ENCODE data around the gene KIF16B.
"Not testable (repeated sequence)": the region's sequence is repeated elsewhere in the genome, so short reads cannot be mapped to it uniquely, and the experiment has no call there.

The KIF16B gene

DNA sequence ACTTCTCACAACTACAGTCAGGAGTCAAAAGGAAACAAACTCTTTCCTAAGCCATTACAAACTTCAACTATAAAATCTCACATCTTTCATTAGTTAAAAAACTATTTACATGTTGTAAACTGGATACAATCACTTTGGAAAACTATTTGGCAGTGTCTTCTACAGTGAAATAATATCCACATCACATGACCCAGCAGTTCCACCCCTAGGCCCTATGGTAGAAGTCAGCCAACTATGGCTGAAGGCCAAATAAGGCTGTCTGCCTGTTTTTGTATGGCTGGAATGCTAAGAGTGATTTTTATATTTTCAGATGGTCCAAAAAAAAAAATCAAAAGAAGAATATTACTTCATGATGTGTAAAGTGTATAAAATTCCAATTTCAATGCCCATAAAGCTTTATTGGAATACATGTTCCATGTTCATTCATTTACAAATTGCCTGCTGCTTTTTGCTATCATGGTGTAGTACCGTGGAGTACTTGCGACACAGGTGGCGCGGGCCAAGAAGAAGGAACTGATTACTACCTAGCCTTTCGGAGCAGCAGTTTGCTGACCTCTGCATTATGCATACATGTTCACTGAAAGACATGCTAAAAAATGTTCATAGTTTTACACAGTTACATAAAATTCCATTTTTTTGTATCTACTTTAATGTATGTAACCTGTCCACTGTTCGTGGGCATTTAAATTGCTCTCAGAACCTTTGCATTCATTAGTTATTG lies 129.0 kb downstream of the KIF16B start:
- H3K4me1 ChIP-seq (ENCODE audit: control insufficient read depth in 1 of 2, insufficient read depth in 2 of 2, low read length in 2 of 2) = peaks cover 0 to 4% of the 10 kb centered on the region in 2 donors
- no peaks in the 10 kb centered on the region for H3K9me3 ChIP-seq (ENCODE audit: control insufficient read depth in 1 of 2, low read length in 2 of 2)
- no peak overlapping the region for H3K27ac ChIP-seq (ENCODE audit: low read depth, low read length)
- H3K9ac ChIP-seq (ENCODE audit: low read depth in 1 of 2, low read length in 2 of 2) = no peak overlapping the region
- H3K36me3 ChIP-seq (ENCODE audit: control insufficient read depth in 1 of 2, insufficient read depth in 2 of 2, low read length in 2 of 2) = no peaks in the 10 kb centered on the region
- H3K4me3 ChIP-seq (ENCODE audit: low read depth in 1 of 2, low read length in 2 of 2) = no peak overlapping the region
- no peaks in the 10 kb centered on the region for H3K27me3 ChIP-seq (ENCODE audit: control insufficient read depth in 1 of 2, insufficient read depth in 2 of 2, low read length in 2 of 2)

DNA sequence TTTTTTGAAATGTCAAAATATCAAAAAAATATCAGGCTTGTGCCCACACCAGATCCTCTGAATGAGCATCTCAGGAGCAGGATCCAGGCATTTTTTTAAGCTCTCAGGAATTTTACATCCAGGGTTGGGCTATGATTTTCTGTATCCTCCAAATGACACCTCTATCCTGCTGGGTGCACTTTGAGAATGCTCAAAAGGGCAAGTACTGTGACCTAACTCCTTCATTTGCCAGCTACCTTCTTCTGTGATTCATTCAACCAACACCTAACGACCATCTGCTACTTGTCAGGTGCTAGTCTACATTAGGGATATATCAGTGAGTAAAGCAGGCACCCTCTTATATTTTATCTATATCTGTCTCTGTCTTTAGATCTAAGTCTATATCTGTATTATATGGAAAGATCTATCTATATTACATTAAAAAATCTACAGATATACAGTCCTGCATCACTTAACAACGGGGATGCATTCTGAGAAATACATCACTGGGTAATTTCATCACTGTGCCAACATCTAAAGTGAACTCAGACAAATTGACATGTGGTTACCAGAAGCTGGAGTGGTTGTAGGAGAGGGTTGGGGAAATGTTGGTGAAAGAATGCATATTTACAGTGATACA lies 131.6 kb downstream of the KIF16B start:
- Histone ChIP-seq H3K9me3 (ENCODE audit: control insufficient read depth in 1 of 2, low read length in 2 of 2) (no peaks in the 10 kb centered on the region), H3K27me3 (ENCODE audit: control insufficient read depth in 1 of 2, insufficient read depth in 2 of 2, low read length in 2 of 2) (no peaks in the 10 kb centered on the region), H3K27ac (ENCODE audit: low read depth, low read length) (no peak overlapping the region), H3K4me1 (ENCODE audit: control insufficient read depth in 1 of 2, insufficient read depth in 2 of 2, low read length in 2 of 2) (peaks cover 0 to 4% of the 10 kb centered on the region in 2 donors), H3K36me3 (ENCODE audit: control insufficient read depth in 1 of 2, insufficient read depth in 2 of 2, low read length in 2 of 2) (no peaks in the 10 kb centered on the region), H3K9ac (ENCODE audit: low read depth in 1 of 2, low read length in 2 of 2) (no peak overlapping the region), H3K4me3 (ENCODE audit: low read depth in 1 of 2, low read length in 2 of 2) (no peak overlapping the region)

DNA sequence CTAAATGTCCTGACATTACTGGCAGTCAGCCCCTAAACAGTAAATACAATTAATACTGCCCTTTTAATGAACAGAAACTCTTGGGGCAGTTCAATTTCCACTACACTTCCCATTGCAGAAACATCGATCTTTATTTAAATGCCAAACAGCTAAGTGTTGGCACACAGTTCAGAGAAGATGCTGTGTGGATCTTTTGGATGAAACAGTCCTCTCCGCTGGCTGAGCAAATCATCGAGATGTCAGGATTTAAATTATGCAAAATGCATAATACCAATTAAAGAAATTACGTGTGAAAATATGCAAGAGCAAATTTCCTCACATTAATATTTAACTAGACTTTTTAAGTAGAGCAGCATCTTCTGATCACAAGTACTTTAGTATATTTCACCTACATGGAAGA lies 132.6 kb downstream of the KIF16B start:
- H3K27ac ChIP-seq (ENCODE audit: low read depth, low read length) = no peak overlapping the region
- peaks cover 0 to 4% of the 10 kb centered on the region in 2 donors for H3K4me1 ChIP-seq (ENCODE audit: control insufficient read depth in 1 of 2, insufficient read depth in 2 of 2, low read length in 2 of 2)
- no peak overlapping the region for H3K4me3 ChIP-seq (ENCODE audit: low read depth in 1 of 2, low read length in 2 of 2)
- H3K36me3 ChIP-seq (ENCODE audit: control insufficient read depth in 1 of 2, insufficient read depth in 2 of 2, low read length in 2 of 2) = no peaks in the 10 kb centered on the region
- H3K9ac ChIP-seq (ENCODE audit: low read depth in 1 of 2, low read length in 2 of 2) = no peak overlapping the region
- H3K27me3 ChIP-seq (ENCODE audit: control insufficient read depth in 1 of 2, insufficient read depth in 2 of 2, low read length in 2 of 2) = no peaks in the 10 kb centered on the region
- no peaks in the 10 kb centered on the region for H3K9me3 ChIP-seq (ENCODE audit: control insufficient read depth in 1 of 2, low read length in 2 of 2)

DNA sequence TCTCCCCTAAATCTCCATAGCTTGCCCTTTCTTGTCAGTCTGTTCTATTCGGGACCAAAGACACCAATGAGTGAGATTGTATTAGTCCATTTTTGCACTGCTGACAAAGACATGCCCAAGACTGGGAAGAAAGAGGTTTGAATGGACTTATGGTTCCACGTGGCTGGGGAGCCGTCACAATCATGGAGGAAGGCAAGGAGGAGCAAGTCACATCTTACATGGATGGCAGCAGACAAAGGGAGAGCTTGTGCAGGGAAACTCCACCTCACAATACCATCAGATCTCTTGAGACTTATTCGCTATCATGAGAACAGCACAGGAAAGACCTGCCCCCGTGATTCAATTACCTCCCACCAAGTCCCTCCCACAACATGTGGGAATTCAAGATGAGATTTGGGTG lies 133.7 kb downstream of the KIF16B start:
- H3K9me3 ChIP-seq (ENCODE audit: control insufficient read depth in 1 of 2, low read length in 2 of 2); H3K27me3 ChIP-seq (ENCODE audit: control insufficient read depth in 1 of 2, insufficient read depth in 2 of 2, low read length in 2 of 2); H3K27ac ChIP-seq (ENCODE audit: low read depth, low read length); H3K4me1 ChIP-seq (ENCODE audit: control insufficient read depth in 1 of 2, insufficient read depth in 2 of 2, low read length in 2 of 2); H3K9ac ChIP-seq (ENCODE audit: low read depth in 1 of 2, low read length in 2 of 2); H3K36me3 ChIP-seq (ENCODE audit: control insufficient read depth in 1 of 2, insufficient read depth in 2 of 2, low read length in 2 of 2); H3K4me3 ChIP-seq (ENCODE audit: low read depth in 1 of 2, low read length in 2 of 2): not testable (repeated sequence)

DNA sequence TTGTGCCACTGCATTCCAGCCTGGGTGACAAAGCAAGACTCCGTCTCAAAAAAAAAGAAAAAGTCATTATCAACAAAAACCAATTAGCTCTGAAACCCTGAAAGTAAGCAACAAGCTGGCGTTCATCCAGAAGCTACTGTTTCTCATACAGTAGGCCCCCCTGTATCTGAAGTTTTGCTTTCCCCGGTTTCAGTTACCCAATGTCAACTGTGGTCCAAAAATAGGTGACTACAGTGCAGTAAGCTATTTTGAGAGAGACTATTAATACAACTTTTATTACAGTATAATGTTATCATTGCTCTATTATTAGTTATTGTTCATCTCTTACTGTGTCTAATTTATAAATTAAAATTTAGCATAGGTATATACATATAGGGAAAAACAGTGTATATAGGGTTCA lies 135.1 kb downstream of the KIF16B start:
- Histone ChIP-seq H3K4me3 (ENCODE audit: low read depth in 1 of 2, low read length in 2 of 2) (no peak overlapping the region), H3K4me1 (ENCODE audit: control insufficient read depth in 1 of 2, insufficient read depth in 2 of 2, low read length in 2 of 2) (no peaks in the 10 kb centered on the region), H3K9ac (ENCODE audit: low read depth in 1 of 2, low read length in 2 of 2) (no peak overlapping the region), H3K27ac (ENCODE audit: low read depth, low read length) (no peak overlapping the region), H3K27me3 (ENCODE audit: control insufficient read depth in 1 of 2, insufficient read depth in 2 of 2, low read length in 2 of 2) (no peaks in the 10 kb centered on the region), H3K9me3 (ENCODE audit: control insufficient read depth in 1 of 2, low read length in 2 of 2) (no peaks in the 10 kb centered on the region), H3K36me3 (ENCODE audit: control insufficient read depth in 1 of 2, insufficient read depth in 2 of 2, low read length in 2 of 2) (no peaks in the 10 kb centered on the region)

DNA sequence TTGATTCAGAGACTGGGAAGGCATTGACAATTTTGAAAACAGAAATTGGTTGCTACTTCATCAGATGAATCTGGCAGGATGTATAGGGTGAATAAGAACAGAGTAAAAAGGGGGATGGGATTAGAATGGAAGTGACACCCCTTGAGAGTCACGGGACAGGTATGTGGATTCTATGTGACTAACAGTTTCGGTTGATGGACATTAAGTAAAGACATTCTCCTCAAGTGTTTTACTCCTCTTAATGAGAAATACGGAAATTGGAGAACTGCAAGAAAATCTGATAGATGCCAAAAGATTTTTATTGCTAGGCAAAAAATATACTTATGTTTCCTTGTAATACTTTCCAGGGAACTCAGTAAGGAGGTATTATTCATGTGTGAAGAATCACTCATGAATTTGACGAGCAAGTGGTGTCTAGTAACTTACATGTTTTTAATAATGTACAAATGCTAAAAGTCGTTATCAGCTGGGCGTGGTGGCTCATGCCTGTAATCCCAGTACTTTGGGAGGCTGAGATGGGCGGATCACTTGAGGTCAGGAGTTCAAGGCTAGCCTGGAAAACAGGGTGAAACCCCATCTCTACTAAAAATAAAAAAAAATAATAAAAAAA lies 135.8 kb downstream of the KIF16B start:
- no peaks in the 10 kb centered on the region for H3K36me3 ChIP-seq (ENCODE audit: control insufficient read depth in 1 of 2, insufficient read depth in 2 of 2, low read length in 2 of 2)
- H3K27me3 ChIP-seq (ENCODE audit: control insufficient read depth in 1 of 2, insufficient read depth in 2 of 2, low read length in 2 of 2) = no peaks in the 10 kb centered on the region
- H3K4me1 ChIP-seq (ENCODE audit: control insufficient read depth in 1 of 2, insufficient read depth in 2 of 2, low read length in 2 of 2) = no peaks in the 10 kb centered on the region
- H3K27ac ChIP-seq (ENCODE audit: low read depth, low read length) = no peak overlapping the region
- no peak overlapping the region for H3K4me3 ChIP-seq (ENCODE audit: low read depth in 1 of 2, low read length in 2 of 2)
- no peaks in the 10 kb centered on the region for H3K9me3 ChIP-seq (ENCODE audit: control insufficient read depth in 1 of 2, low read length in 2 of 2)
- H3K9ac ChIP-seq (ENCODE audit: low read depth in 1 of 2, low read length in 2 of 2) = no peak overlapping the region

DNA sequence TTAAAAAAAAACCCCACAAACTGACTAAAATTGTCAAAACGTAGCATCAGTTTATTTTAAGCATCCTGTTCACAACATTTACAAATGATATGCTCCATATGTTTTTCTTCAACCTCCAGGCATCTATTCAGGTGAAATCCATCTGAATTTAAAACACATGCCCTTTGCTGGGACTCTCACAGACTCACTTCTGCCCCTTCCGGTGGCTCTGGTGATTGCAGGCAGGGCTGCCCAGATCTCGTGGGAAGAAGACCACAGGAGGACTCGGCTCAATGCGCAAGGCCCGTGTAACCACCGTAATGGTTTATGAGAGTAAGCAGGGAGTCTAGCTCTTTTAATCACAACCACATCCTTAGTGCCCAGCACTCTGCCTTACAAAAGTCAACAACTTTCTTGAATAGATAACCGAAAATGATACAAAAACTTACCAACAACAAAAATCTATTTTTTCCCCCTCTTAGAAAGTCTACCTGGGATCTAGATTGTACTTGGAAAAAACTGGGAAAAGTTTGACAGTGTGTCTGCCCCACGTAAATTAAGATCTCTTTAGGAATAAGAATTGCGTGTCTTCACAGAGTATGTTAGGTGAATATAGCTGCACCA lies 139.1 kb downstream of the KIF16B start:
- no peak overlapping the region for H3K9ac ChIP-seq (ENCODE audit: low read depth in 1 of 2, low read length in 2 of 2)
- H3K36me3 ChIP-seq (ENCODE audit: control insufficient read depth in 1 of 2, insufficient read depth in 2 of 2, low read length in 2 of 2) = peaks cover 2 to 5% of the 10 kb centered on the region in 2 donors
- no peak overlapping the region for H3K4me3 ChIP-seq (ENCODE audit: low read depth in 1 of 2, low read length in 2 of 2)
- H3K9me3 ChIP-seq (ENCODE audit: control insufficient read depth in 1 of 2, low read length in 2 of 2) = no peaks in the 10 kb centered on the region
- H3K27ac ChIP-seq (ENCODE audit: low read depth, low read length) = no peak overlapping the region
- no peaks in the 10 kb centered on the region for H3K4me1 ChIP-seq (ENCODE audit: control insufficient read depth in 1 of 2, insufficient read depth in 2 of 2, low read length in 2 of 2)
- H3K27me3 ChIP-seq (ENCODE audit: control insufficient read depth in 1 of 2, insufficient read depth in 2 of 2, low read length in 2 of 2) = no peaks in the 10 kb centered on the region

DNA sequence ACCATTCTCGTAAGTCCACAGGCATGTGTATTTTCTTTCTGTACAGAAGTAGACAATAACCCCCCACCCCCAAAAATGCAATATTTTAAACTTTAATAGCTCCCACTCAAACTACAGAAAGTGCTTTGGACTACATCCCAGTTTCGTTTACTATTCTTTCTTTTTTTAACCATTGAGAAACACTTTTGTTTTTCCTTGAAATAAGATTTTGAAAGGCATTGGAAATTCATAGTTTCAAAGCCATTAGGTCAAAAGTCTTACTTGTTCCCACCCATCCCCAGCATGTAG lies 140.0 kb downstream of the KIF16B start:
- Histone ChIP-seq H3K9ac (ENCODE audit: low read depth in 1 of 2, low read length in 2 of 2) (no peak overlapping the region), H3K4me1 (ENCODE audit: control insufficient read depth in 1 of 2, insufficient read depth in 2 of 2, low read length in 2 of 2) (no peaks in the 10 kb centered on the region)

DNA sequence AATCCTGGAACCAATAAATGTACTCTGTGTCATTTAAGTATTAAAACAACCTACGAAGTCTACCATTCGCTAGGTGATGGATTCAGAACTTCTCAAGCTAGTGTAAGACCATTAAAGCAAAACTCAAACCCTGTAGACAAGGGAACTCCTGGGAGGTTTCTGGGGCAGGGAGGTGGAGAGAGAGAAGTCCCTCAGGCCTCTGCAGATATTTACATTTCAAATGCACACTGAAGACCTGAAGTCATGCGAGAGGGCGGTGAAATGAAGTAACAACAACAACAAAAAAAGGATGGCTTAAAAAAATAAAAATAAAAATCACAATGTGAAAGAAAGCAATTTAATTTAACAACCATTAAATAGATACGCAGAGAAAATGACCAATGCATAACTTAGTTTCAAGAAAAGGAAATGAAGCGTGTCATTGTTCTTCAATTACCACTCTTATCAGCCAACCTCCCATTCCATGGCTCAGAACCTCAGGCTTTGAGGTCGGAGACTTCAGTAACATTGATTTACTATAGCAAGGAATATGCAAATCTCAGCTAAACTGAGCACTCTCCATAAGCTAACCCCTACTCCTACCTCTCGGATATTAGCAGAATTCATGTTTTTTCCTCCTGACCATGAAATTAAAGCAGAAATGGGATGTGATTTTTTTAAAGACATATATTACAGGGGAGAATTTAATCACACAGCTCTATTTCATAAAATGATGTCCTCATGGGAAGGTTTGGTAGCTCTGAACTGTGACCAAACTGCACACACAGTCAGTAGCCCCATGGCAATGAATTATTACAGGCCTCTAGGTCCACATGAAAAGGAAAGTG lies 140.6 kb downstream of the KIF16B start:
- H3K4me1 ChIP-seq (ENCODE audit: control insufficient read depth in 1 of 2, insufficient read depth in 2 of 2, low read length in 2 of 2) = no peaks in the 10 kb centered on the region

More for the DNA sequence above, 140.0 kb downstream of the KIF16B start:
- H3K36me3 ChIP-seq (ENCODE audit: control insufficient read depth in 1 of 2, insufficient read depth in 2 of 2, low read length in 2 of 2) = peaks cover 11 to 14% of the 10 kb centered on the region in 2 donors
- no peaks in the 10 kb centered on the region for H3K27me3 ChIP-seq (ENCODE audit: control insufficient read depth in 1 of 2, insufficient read depth in 2 of 2, low read length in 2 of 2)
- no peaks in the 10 kb centered on the region for H3K9me3 ChIP-seq (ENCODE audit: control insufficient read depth in 1 of 2, low read length in 2 of 2)
- H3K4me3 ChIP-seq (ENCODE audit: low read depth in 1 of 2, low read length in 2 of 2) = no peak overlapping the region
- H3K27ac ChIP-seq (ENCODE audit: low read depth, low read length) = no peak overlapping the region

DNA sequence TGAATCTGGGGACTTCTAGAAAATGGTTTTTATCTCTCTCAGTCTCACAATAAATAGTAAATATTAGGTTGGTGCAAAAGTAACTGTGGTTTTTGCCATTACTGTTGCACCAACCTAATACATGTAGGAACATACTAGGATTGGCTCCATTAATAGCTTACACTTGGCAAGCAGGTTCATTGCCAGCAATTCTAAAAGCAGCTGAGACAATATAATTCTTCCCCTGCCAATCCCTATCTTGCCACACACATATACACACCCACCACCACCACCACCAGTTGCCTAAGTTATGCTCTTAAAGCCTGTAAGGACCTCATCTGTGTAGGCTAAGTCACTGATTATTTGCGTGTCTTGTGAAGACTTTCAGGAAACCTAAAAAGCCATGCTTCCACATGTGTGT lies 145.1 kb downstream of the KIF16B start:
- H3K4me1 ChIP-seq (ENCODE audit: control insufficient read depth in 1 of 2, insufficient read depth in 2 of 2, low read length in 2 of 2) = no peaks in the 10 kb centered on the region
- H3K4me3 ChIP-seq (ENCODE audit: low read depth in 1 of 2, low read length in 2 of 2) = no peak overlapping the region
- no peak overlapping the region for H3K27ac ChIP-seq (ENCODE audit: low read depth, low read length)
- H3K9ac ChIP-seq (ENCODE audit: low read depth in 1 of 2, low read length in 2 of 2) = no peak overlapping the region
- no peaks in the 10 kb centered on the region for H3K27me3 ChIP-seq (ENCODE audit: control insufficient read depth in 1 of 2, insufficient read depth in 2 of 2, low read length in 2 of 2)
- no peaks in the 10 kb centered on the region for H3K9me3 ChIP-seq (ENCODE audit: control insufficient read depth in 1 of 2, low read length in 2 of 2)
- H3K36me3 ChIP-seq (ENCODE audit: control insufficient read depth in 1 of 2, insufficient read depth in 2 of 2, low read length in 2 of 2) = peaks cover 28 to 48% of the 10 kb centered on the region in 2 donors

More for the DNA sequence above, 140.6 kb downstream of the KIF16B start:
- H3K36me3 ChIP-seq (ENCODE audit: control insufficient read depth in 1 of 2, insufficient read depth in 2 of 2, low read length in 2 of 2) = peaks cover 13 to 19% of the 10 kb centered on the region in 2 donors
- H3K27me3 ChIP-seq (ENCODE audit: control insufficient read depth in 1 of 2, insufficient read depth in 2 of 2, low read length in 2 of 2) = no peaks in the 10 kb centered on the region
- H3K9me3 ChIP-seq (ENCODE audit: control insufficient read depth in 1 of 2, low read length in 2 of 2) = no peaks in the 10 kb centered on the region
- H3K9ac ChIP-seq (ENCODE audit: low read depth in 1 of 2, low read length in 2 of 2) = no peak overlapping the region
- no peak overlapping the region for H3K4me3 ChIP-seq (ENCODE audit: low read depth in 1 of 2, low read length in 2 of 2)
- no peak overlapping the region for H3K27ac ChIP-seq (ENCODE audit: low read depth, low read length)
